H1 (cell line): Measurements from ENCODE around the gene NTMT1. TPM values are rescaled to one million over a fixed set of nuclear protein-coding genes. Genes with fewer than 3 reads are reported as not detected.

ENCODE experiments used
- CTCF ChIA-PET: fragments of 300-600 bp; sonication (Branson Sonifier 250); formaldehyde crosslinking; loops from one replicate; lab custom pipeline; 2021; ENCODE audit not compliant: partially characterized antibody; lab: Charles Lee
- POLR2A ChIA-PET: fragments of 300-600 bp; sonication (Branson Sonifier 250); formaldehyde crosslinking; loops from one replicate; lab custom pipeline; 2021; ENCODE audit warnings: inconsistent platforms; ENCODE audit not compliant: partially characterized antibody; lab: Charles Lee
- DNase-seq, 2 experiments: peaks; one replicate each; pipeline versions ENCODE4 v3.0.0 to v3.0.0-alpha.2; 2010 to 2022; ENCODE audit warnings: low spot score in 2 of 2, low read depth in 1 of 2, mixed read lengths in 1 of 2
- FAIRE-seq: peaks from 2 replicates; lab custom pipeline; 2011; peaks lifted over from hg19 to GRCh38; lab: Jason Lieb, UNC
- H2AFZ ChIP-seq: 2 replicates; pipeline ENCODE4 v1.8.1; 2012; ENCODE audit warnings: low read length, inconsistent platforms
- H2AK5ac ChIP-seq: 2 replicates; pipeline ENCODE4 v1.6.1; 2013; ENCODE audit warnings: low read depth, low read length
- H2BK120ac ChIP-seq: replicated peaks from 2 replicates; pipeline ENCODE3; 2013; ENCODE audit warnings: low read depth, low read length, inconsistent platforms
- H2BK12ac ChIP-seq: 2 replicates; pipeline ENCODE4 v1.6.1; 2013; ENCODE audit warnings: low read depth, low read length
- H2BK15ac ChIP-seq: 2 replicates; pipeline ENCODE4 v1.6.1; 2013; ENCODE audit warnings: low read length
- H2BK20ac ChIP-seq: 2 replicates; pipeline ENCODE4 v1.6.1; 2013; ENCODE audit warnings: low read length
- H2BK5ac ChIP-seq: 2 replicates; pipeline ENCODE4 v1.6.1; 2013; ENCODE audit warnings: low read depth, low read length
- H3K14ac ChIP-seq: 2 replicates; pipeline ENCODE4 v1.6.1; 2013; ENCODE audit warnings: inconsistent platforms; ENCODE audit not compliant: insufficient read length
- H3K18ac ChIP-seq: 2 replicates; pipeline ENCODE4 v1.6.1; 2013; ENCODE audit warnings: low read length; ENCODE audit errors: extremely low read depth
- H3K23ac ChIP-seq: 2 replicates; pipeline ENCODE4 v1.6.1; 2013; ENCODE audit warnings: inconsistent platforms; ENCODE audit not compliant: insufficient read length
- H3K23me2 ChIP-seq: 2 replicates; pipeline ENCODE4 v1.6.1; 2013; ENCODE audit warnings: low read depth, low read length
- H3K27ac ChIP-seq: 2 replicates; pipeline ENCODE4 v1.6.1; 2011; ENCODE audit warnings: low read depth, low read length, inconsistent platforms
- H3K27me3 ChIP-seq, 4 experiments: replicated peaks in 1 of 4; 1 replicate in 1 of 4; 2 replicates in 3 of 4; pipeline versions ENCODE4 v1.6.1 to v1.8.1; 2011 to 2013; ENCODE audit warnings: low read length in 3 of 4, mild to moderate bottlenecking in 3 of 4, inconsistent platforms in 2 of 4, mixed read lengths in 2 of 4, moderate library complexity in 1 of 4; ENCODE audit not compliant: control insufficient read depth in 3 of 4, insufficient read depth in 3 of 4; ENCODE audit errors: extremely low read depth in 1 of 4
- H3K36me3 ChIP-seq, 4 experiments: 2 replicates each; pipeline versions ENCODE4 v1.6.1 to v1.8.1; 2011 to 2013; ENCODE audit warnings: mild to moderate bottlenecking in 4 of 4, low read length in 3 of 4, moderate library complexity in 2 of 4, control low read depth in 1 of 4, inconsistent platforms in 1 of 4; ENCODE audit not compliant: insufficient read depth in 4 of 4, control insufficient read depth in 2 of 4
- H3K4ac ChIP-seq: replicated peaks from 2 replicates; pipeline ENCODE3; 2013; ENCODE audit warnings: low read length, low read depth, mixed read lengths, inconsistent platforms; ENCODE audit not compliant: insufficient read length
- H3K4me1 ChIP-seq, 4 experiments: replicated peaks in 1 of 4; 1 replicate in 1 of 4; 2 replicates in 3 of 4; pipeline versions ENCODE4 v1.6.1 to v1.8.1; 2011 to 2013; ENCODE audit warnings: low read length in 3 of 4, inconsistent platforms in 2 of 4, mixed read lengths in 1 of 4; ENCODE audit not compliant: insufficient read depth in 4 of 4, control insufficient read depth in 3 of 4
- H3K4me2 ChIP-seq, 2 experiments: 2 replicates each; pipeline versions ENCODE4 v1.6.1 to v1.8.1; 2011 to 2013; ENCODE audit warnings: low read depth in 2 of 2, low read length in 2 of 2, control low read depth in 1 of 2, inconsistent platforms in 1 of 2, mild to moderate bottlenecking in 1 of 2; ENCODE audit not compliant: insufficient read depth in 1 of 2
- H3K4me3 ChIP-seq, 4 experiments: fragments of 200-600, 300-600 bp in 1 of 4; sonication (generic), shearing (Covaris generic), sonication (Bioruptor Twin) in 1 of 4; 2 replicates each; pipeline versions ENCODE4 v1.5.1 to v1.8.1; 2011 to 2016; ENCODE audit warnings: low read length in 4 of 4, low read depth in 3 of 4, control low read depth in 2 of 4, inconsistent platforms in 2 of 4, mild to moderate bottlenecking in 2 of 4, mixed read lengths in 1 of 4, moderate library complexity in 1 of 4; ENCODE audit not compliant: insufficient read depth in 2 of 4; ENCODE audit errors: extremely low read depth in 1 of 4
- H3K56ac ChIP-seq: replicated peaks from 2 replicates; pipeline ENCODE3; 2013; ENCODE audit warnings: low read depth, mild to moderate bottlenecking, mixed read lengths, low read length, inconsistent platforms; ENCODE audit not compliant: insufficient read length
- H3K79me1 ChIP-seq: 2 replicates; pipeline ENCODE4 v1.6.1; 2013; ENCODE audit warnings: low read depth, low read length, control low read depth
- H3K79me2 ChIP-seq, 2 experiments: 2 replicates each; pipeline versions ENCODE4 v1.6.1 to v1.8.1; 2012 to 2013; ENCODE audit warnings: low read length in 2 of 2, mild to moderate bottlenecking in 2 of 2, inconsistent platforms in 1 of 2; ENCODE audit not compliant: insufficient read depth in 2 of 2, control insufficient read depth in 1 of 2
- H3K9ac ChIP-seq, 4 experiments: replicated peaks in 1 of 4; 1 replicate in 1 of 4; 2 replicates in 3 of 4; pipeline versions ENCODE4 v1.6.1 to v1.8.1; 2011 to 2013; ENCODE audit warnings: low read depth in 3 of 4, low read length in 3 of 4, control low read depth in 2 of 4, mild to moderate bottlenecking in 2 of 4, moderate library complexity in 2 of 4, inconsistent platforms in 1 of 4; ENCODE audit errors: extremely low read depth in 1 of 4
- H3K9me3 ChIP-seq, 2 experiments: 2 replicates each; pipeline versions ENCODE4 v1.6.1 to v1.8.1; 2012 to 2013; ENCODE audit warnings: mild to moderate bottlenecking in 2 of 2, moderate library complexity in 2 of 2, control low read depth in 1 of 2, inconsistent platforms in 1 of 2, low read depth in 1 of 2, low read length in 1 of 2, mixed read lengths in 1 of 2; ENCODE audit not compliant: insufficient read depth in 2 of 2
- H4K20me1 ChIP-seq, 2 experiments: replicated peaks in 1 of 2; 2 replicates each; pipeline versions ENCODE3 to v1.8.1; 2011 to 2013; ENCODE audit warnings: inconsistent platforms in 2 of 2, low read length in 2 of 2, mild to moderate bottlenecking in 1 of 2; ENCODE audit not compliant: insufficient read depth in 2 of 2, control insufficient read depth in 1 of 2
- H4K5ac ChIP-seq: 2 replicates; pipeline ENCODE4 v1.6.1; 2013; ENCODE audit warnings: low read length, low read depth, mixed read lengths, inconsistent platforms; ENCODE audit not compliant: insufficient read length
- H4K8ac ChIP-seq: 2 replicates; pipeline ENCODE4 v1.8.0; 2013; ENCODE audit warnings: mild to moderate bottlenecking, moderate library complexity, low read length, inconsistent platforms; ENCODE audit not compliant: insufficient read depth; ENCODE audit errors: extremely low read depth
- H4K91ac ChIP-seq: replicated peaks from 2 replicates; pipeline ENCODE3; 2013; ENCODE audit warnings: low read length, mixed read lengths, inconsistent platforms; ENCODE audit not compliant: insufficient read length
- CBX8 ChIP-seq: fragments of 300-800, 300-1000 bp; sonication (generic); IDR thresholded peaks from 2 replicates; pipeline ENCODE4 v1.7.1; 2016; ENCODE audit warnings: low read depth, low read length, borderline replicate concordance
- WGBS, 2 experiments: shearing (Covaris generic) in 1 of 2; methylation state at CpG; one replicate each; pipeline versions ENCODE4 v1.1.6 to v1.1.7; 2013 to 2015; ENCODE audit warnings: low lambda C conversion rate in 2 of 2, mixed read lengths in 2 of 2, inconsistent platforms in 1 of 2, low coverage in 1 of 2, missing lambda C conversion rate in 1 of 2; ENCODE audit not compliant: insufficient replicate concordance in 2 of 2, insufficient coverage in 1 of 2, insufficient read length in 1 of 2; ENCODE audit errors: extremely low coverage in 1 of 2, missing lambda C conversion rate in 1 of 2; 5-methylcytosine and 5-hydroxymethylcytosine counted together
- polyA plus RNA-seq, 7 experiments: library from polyadenylated mRNA; depleted of rRNA in 3 of 7; stranded (reverse) in 5 of 7; unstranded in 2 of 7; fragments of >200 nt in 5 of 7; fragments of 200-250 nt in 2 of 7; gene quantifications; 1 replicate in 5 of 7; 2 replicates in 1 of 7; 4 replicates in 1 of 7; pipeline versions ENCODE4 v1.2.1 to v1.2.3, GENCODE V29; 2011 to 2013; ENCODE audit warnings: missing spikeins in 2 of 7, mixed read lengths in 2 of 7
- total RNA-seq: library from RNA; stranded (reverse); fragmentation: NEBNext Ultra II Directional; extraction: Animal tissue kit (Norgen Biotek cat#: 25700); gene quantifications from 2 replicates; pipeline ENCODE4 v1.2.1, GENCODE V29; 2021

NTMT1 gene
- total and polyA plus RNA-seq, 2 of the 8 experiments (the other 6 are each of a cell fraction or from before 2014, with no cell fraction given), result 66.8 to 70.2 TPM

- POLR2A ChIA-PET, result no interaction called here
- no peak for DNase-seq
- H2BK5ac ChIP-seq, result no peak overlapping the region
Measured at GRCh38 chr9:129669946-129670345, 44.0 kb downstream of the NTMT1 start.

More at GRCh38 chr9:129669946-129670345, 44.0 kb downstream of the NTMT1 start:
- no peak for TF ChIP-seq CBX8
- no peak overlapping the region for H3K27ac ChIP-seq
- H2AFZ ChIP-seq, result no peak overlapping the region
- H3K36me3 ChIP-seq, result no peaks in the 10 kb centered on the region
- H4K91ac ChIP-seq, result no peak overlapping the region
- no peaks in the 10 kb centered on the region for H3K79me2 ChIP-seq
- H4K5ac ChIP-seq, result no peak overlapping the region
- H3K56ac ChIP-seq, result no peak overlapping the region
- H3K27me3 ChIP-seq, result peaks cover 7 to 16% (median 10%) of the 10 kb centered on the region in 4 experiments
- no peaks in the 10 kb centered on the region for H4K20me1 ChIP-seq
- H3K79me1 ChIP-seq, result no peaks in the 10 kb centered on the region
- no peak overlapping the region for H3K18ac ChIP-seq
- H3K4me2 ChIP-seq, result no peak overlapping the region
- H3K4me1 ChIP-seq, result peaks cover 0 to 7% (median 4%) of the 10 kb centered on the region in 4 experiments; a peak in 5 of 7 replicates
- H2BK12ac ChIP-seq, result no peak overlapping the region
- H3K9ac ChIP-seq, result no peak overlapping the region
- H2BK120ac ChIP-seq, result no peak overlapping the region
- no peak overlapping the region for H3K4me3 ChIP-seq
- H3K14ac ChIP-seq, result no peak overlapping the region
- no peaks in the 10 kb centered on the region for H3K9me3 ChIP-seq
- no peak overlapping the region for H2AK5ac ChIP-seq
- FAIRE-seq, result no peak
- WGBS, 2 experiments, result 83% methylated on average over 13 of the region's 13 CpGs; no CpG with 5 or more reads in 1 of the 2 experiments
- CTCF ChIA-PET, result no interaction called here
- peaks cover 9% of the 10 kb centered on the region; the same call in 1 of the 2 replicates for H3K23me2 ChIP-seq
- H4K8ac ChIP-seq, result no peak overlapping the region
- no peak overlapping the region for H2BK20ac ChIP-seq
- no peak overlapping the region for H3K4ac ChIP-seq
- H3K23ac ChIP-seq, result no peak overlapping the region
- H2BK15ac ChIP-seq, result no peak overlapping the region
